HEK293 (cell line): ENCODE measurements around the gene VRK3.
"Not testable (repeated sequence)": the region's sequence is repeated elsewhere in the genome, so short reads cannot be mapped to it uniquely, and the experiment has no call there.

ENCODE experiments used
- CTCF ChIA-PET: fragments of 350-600 bp; formaldehyde crosslinking; extraction: SDS; loops from one replicate; lab custom pipeline; 2021; ENCODE audit warnings: antibody characterized with exemption; lab: Yijun Ruan, JAX
- POLR2A ChIA-PET: fragments of 300-600 bp; formaldehyde crosslinking; extraction: SDS; loops from one replicate; lab custom pipeline; 2020; ENCODE audit warnings: antibody characterized with exemption, inconsistent platforms; lab: Yijun Ruan, JAX
- H3K27ac ChIP-seq: fragments of 200-500 bp; sonication (Bioruptor generic); 2 replicates; pipeline ENCODE4 v1.5.1; 2014; ENCODE audit warnings: low read depth, low read length, control low read depth, inconsistent platforms; ENCODE audit errors: extremely low read depth
- H3K36me3 ChIP-seq, 2 experiments: fragments of 200-500 bp in 1 of 2; sonication (Bioruptor generic) in 1 of 2; 1 replicate in 1 of 2; 2 replicates in 1 of 2; pipeline ENCODE4 v1.5.1; 2014 to 2017; ENCODE audit warnings: inconsistent platforms in 2 of 2, low read length in 2 of 2; ENCODE audit not compliant: control insufficient read depth in 2 of 2, insufficient read depth in 1 of 2
- H3K4me1 ChIP-seq: fragments of 200-500 bp; sonication (Bioruptor generic); 2 replicates; pipeline ENCODE4 v1.5.1; 2014; ENCODE audit warnings: mild to moderate bottlenecking, low read length, inconsistent platforms; ENCODE audit not compliant: control insufficient read depth, insufficient read depth
- H3K4me3 ChIP-seq: 2 replicates; pipeline ENCODE4 v1.5.1; 2011; ENCODE audit warnings: low read depth, mild to moderate bottlenecking, control low read depth, low read length, moderate library complexity
- H3K9me3 ChIP-seq: fragments of 200-500 bp; sonication (Bioruptor generic); 2 replicates; pipeline ENCODE4 v1.5.1; 2014; ENCODE audit warnings: low read depth, low read length, inconsistent platforms; ENCODE audit not compliant: control insufficient read depth, insufficient read depth
- GLIS2 ChIP-seq: fragments of 450-650 bp; formaldehyde crosslinking; IDR thresholded peaks from 2 replicates; pipeline ENCODE4 v1.5.1; 2016; ENCODE audit warnings: missing biosample characterization, missing genetic modification characterization
- KLF7 ChIP-seq: fragments of 450-650 bp; formaldehyde crosslinking; IDR thresholded peaks from 2 replicates; pipeline ENCODE4 v1.5.1; 2016; ENCODE audit warnings: missing biosample characterization, missing genetic modification characterization, borderline replicate concordance
- KLF9 ChIP-seq: fragments of 450-650 bp; formaldehyde crosslinking; IDR thresholded peaks from 2 replicates; pipeline ENCODE4 v1.5.1; 2016; ENCODE audit warnings: missing biosample characterization, missing genetic modification characterization, low read depth
- SP3 ChIP-seq: fragments of 450-650 bp; formaldehyde crosslinking; IDR thresholded peaks from 2 replicates; pipeline ENCODE4 v1.5.1; 2016; ENCODE audit warnings: missing biosample characterization, missing genetic modification characterization
- WT1 ChIP-seq: fragments of 450-650 bp; formaldehyde crosslinking; IDR thresholded peaks from 2 replicates; pipeline ENCODE4 v1.5.1; 2016; ENCODE audit warnings: missing biosample characterization, missing genetic modification characterization
- YY2 ChIP-seq: fragments of 450-650 bp; formaldehyde crosslinking; IDR thresholded peaks from 2 replicates; pipeline ENCODE4 v1.5.1; 2016; ENCODE audit warnings: missing biosample characterization, missing genetic modification characterization
- ZBTB48 ChIP-seq: fragments of 450-650 bp; formaldehyde crosslinking; IDR thresholded peaks from 2 replicates; pipeline ENCODE4 v1.5.1; 2016; ENCODE audit warnings: missing biosample characterization, missing genetic modification characterization
- ZEB2 ChIP-seq: fragments of 450-650 bp; formaldehyde crosslinking; IDR thresholded peaks from 2 replicates; pipeline ENCODE4 v1.5.1; 2016; ENCODE audit warnings: missing biosample characterization, missing genetic modification characterization
- ZFP69B ChIP-seq: fragments of 450-650 bp; formaldehyde crosslinking; IDR thresholded peaks from 2 replicates; pipeline ENCODE4 v1.5.1; 2016; ENCODE audit warnings: missing biosample characterization, missing genetic modification characterization
- ZNF121 ChIP-seq: fragments of 450-650 bp; formaldehyde crosslinking; IDR thresholded peaks from 2 replicates; pipeline ENCODE4 v1.5.1; 2016; ENCODE audit warnings: missing biosample characterization, missing genetic modification characterization
- ZNF157 ChIP-seq: fragments of 450-650 bp; formaldehyde crosslinking; IDR thresholded peaks from 2 replicates; pipeline ENCODE4 v1.5.1; 2016; ENCODE audit warnings: missing biosample characterization, missing genetic modification characterization
- ZNF664 ChIP-seq: fragments of 450-650 bp; formaldehyde crosslinking; IDR thresholded peaks from 2 replicates; pipeline ENCODE4 v1.5.1; 2016; ENCODE audit warnings: missing biosample characterization, missing genetic modification characterization
- ZNF785 ChIP-seq: fragments of 450-650 bp; formaldehyde crosslinking; IDR thresholded peaks from 2 replicates; pipeline ENCODE4 v1.5.1; 2016; ENCODE audit warnings: missing biosample characterization, missing genetic modification characterization
- ZXDB ChIP-seq: fragments of 450-650 bp; formaldehyde crosslinking; IDR thresholded peaks from 2 replicates; pipeline ENCODE4 v1.5.1; 2016; ENCODE audit warnings: missing biosample characterization, missing genetic modification characterization
- TF ChIP-seq, protein P1 (sequence below): fragments of 450-650 bp; formaldehyde crosslinking; IDR thresholded peaks from 2 replicates; pipeline ENCODE4 v1.5.1; 2016; ENCODE audit warnings: missing biosample characterization, missing genetic modification characterization
- TF ChIP-seq, protein P2 (sequence below): fragments of 450-650 bp; formaldehyde crosslinking; IDR thresholded peaks from 2 replicates; pipeline ENCODE4 v1.5.1; 2016; ENCODE audit warnings: missing biosample characterization, missing genetic modification characterization
- TF ChIP-seq, protein P3 (sequence below): fragments of 450-650 bp; formaldehyde crosslinking; conservative IDR thresholded peaks from 2 replicates; pipeline ENCODE4 v1.5.1; 2016; ENCODE audit warnings: low read depth, missing biosample characterization, missing genetic modification characterization
- TF ChIP-seq, protein P4 (sequence below): fragments of 450-650 bp; formaldehyde crosslinking; IDR thresholded peaks from 2 replicates; pipeline ENCODE4 v1.5.1; 2016; ENCODE audit warnings: missing biosample characterization, missing genetic modification characterization

Gene VRK3

DNA sequence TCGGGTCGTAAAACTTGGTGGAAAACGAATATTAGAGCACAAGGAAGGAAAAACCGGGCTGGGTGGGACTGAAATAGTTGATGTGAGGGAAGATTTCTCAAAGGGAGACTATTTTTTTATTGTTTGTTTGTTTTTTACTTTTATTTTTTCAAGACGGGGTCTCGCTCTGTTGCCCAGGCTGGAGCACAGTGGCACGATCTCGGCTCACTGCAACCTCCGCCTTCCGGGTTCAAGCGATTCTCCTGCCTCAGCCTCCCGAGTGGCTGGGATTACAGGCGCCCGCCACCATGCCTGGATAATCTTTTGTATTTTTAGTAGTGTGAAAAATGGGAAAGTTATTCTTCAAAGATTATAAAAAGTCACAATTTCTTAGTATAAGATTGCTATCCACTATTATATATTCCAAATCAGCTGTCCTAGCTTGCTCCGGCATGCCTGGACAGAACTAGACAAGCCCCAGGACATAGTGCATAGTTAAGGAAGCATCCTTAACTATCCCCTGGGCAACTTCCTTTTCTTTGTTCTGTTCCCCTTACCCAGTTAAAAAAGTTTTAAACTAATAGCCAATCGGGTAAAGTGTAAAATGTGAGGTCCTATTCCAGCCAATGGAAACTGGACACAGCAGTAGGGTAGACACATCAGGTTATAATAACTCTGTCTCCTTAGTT is 26.2 kb upstream of the VRK3 start:
- CTCF ChIA-PET: interaction anchor here (0.6 to 1.4 kb wide), 3 partner anchors 9 to 33 kb away, joined by 3 to 6 read pairs (median 3); no protein-coding TSS in a partner anchor
- H3K4me3 ChIP-seq: peak overlapping the region; percentile 55
- H3K36me3 ChIP-seq: peaks cover 0 to 21% of the 10 kb centered on the region in 2 experiments; a peak in 1 of 3 replicates
- TF ChIP-seq, protein P1, sequence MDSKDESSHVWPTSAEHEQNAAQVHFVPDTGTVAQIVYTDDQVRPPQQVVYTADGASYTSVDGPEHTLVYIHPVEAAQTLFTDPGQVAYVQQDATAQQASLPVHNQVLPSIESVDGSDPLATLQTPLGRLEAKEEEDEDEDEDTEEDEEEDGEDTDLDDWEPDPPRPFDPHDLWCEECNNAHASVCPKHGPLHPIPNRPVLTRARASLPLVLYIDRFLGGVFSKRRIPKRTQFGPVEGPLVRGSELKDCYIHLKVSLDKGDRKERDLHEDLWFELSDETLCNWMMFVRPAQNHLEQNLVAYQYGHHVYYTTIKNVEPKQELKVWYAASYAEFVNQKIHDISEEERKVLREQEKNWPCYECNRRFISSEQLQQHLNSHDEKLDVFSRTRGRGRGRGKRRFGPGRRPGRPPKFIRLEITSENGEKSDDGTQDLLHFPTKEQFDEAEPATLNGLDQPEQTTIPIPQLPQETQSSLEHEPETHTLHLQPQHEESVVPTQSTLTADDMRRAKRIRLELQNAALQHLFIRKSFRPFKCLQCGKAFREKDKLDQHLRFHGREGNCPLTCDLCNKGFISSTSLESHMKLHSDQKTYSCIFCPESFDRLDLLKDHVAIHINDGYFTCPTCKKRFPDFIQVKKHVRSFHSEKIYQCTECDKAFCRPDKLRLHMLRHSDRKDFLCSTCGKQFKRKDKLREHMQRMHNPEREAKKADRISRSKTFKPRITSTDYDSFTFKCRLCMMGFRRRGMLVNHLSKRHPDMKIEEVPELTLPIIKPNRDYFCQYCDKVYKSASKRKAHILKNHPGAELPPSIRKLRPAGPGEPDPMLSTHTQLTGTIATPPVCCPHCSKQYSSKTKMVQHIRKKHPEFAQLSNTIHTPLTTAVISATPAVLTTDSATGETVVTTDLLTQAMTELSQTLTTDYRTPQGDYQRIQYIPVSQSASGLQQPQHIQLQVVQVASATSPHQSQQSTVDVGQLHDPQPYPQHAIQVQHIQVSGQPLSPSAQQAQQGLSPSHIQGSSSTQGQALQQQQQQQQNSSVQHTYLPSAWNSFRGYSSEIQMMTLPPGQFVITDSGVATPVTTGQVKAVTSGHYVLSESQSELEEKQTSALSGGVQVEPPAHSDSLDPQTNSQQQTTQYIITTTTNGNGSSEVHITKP (tag by site-specific recombination): peak; percentile 71
- TF ChIP-seq, protein P2, sequence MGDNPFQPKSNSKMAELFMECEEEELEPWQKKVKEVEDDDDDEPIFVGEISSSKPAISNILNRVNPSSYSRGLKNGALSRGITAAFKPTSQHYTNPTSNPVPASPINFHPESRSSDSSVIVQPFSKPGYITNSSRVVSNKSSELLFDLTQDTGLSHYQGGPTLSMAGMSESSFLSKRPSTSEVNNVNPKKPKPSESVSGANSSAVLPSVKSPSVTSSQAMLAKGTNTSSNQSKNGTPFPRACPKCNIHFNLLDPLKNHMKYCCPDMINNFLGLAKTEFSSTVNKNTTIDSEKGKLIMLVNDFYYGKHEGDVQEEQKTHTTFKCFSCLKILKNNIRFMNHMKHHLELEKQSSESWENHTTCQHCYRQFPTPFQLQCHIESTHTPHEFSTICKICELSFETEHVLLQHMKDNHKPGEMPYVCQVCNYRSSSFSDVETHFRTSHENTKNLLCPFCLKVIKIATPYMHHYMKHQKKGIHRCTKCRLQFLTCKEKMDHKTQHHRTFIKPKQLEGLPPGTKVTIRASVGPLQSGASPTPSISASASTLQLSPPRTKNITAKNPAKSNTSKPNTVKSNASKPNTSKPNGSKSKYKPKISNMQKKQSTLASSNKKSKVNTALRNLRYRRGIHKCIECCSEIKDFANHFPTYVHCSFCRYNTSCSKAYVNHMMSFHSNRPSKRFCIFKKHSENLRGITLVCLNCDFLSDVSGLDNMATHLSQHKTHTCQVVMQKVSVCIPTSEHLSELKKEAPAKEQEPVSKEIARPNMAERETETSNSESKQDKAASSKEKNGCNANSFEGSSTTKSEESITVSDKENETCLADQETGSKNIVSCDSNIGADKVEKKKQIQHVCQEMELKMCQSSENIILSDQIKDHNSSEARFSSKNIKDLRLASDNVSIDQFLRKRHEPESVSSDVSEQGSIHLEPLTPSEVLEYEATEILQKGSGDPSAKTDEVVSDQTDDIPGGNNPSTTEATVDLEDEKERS (tag by site-specific recombination): peak; percentile 77; the same call in 1 of the 2 replicates
- TF ChIP-seq ZNF121 (peak; percentile 99), ZNF664 (tag by site-specific recombination) (0 out of 2 replicates have a peak, but pooled peaks have one; percentile 12)
- TF ChIP-seq, all 188 proteins: peak for 4; not testable (repeated sequence) for 184
- not testable (repeated sequence) for H3K9me3 ChIP-seq, H3K27ac ChIP-seq, H3K4me1 ChIP-seq
- POLR2A ChIA-PET: interaction anchor here (0.6 to 2.6 kb wide), 4 partner anchors 15 to 122 kb away, joined by 3 to 12 read pairs (median 4); partner anchors contain the start of genes ATF5, NUP62 and ZNF473

DNA sequence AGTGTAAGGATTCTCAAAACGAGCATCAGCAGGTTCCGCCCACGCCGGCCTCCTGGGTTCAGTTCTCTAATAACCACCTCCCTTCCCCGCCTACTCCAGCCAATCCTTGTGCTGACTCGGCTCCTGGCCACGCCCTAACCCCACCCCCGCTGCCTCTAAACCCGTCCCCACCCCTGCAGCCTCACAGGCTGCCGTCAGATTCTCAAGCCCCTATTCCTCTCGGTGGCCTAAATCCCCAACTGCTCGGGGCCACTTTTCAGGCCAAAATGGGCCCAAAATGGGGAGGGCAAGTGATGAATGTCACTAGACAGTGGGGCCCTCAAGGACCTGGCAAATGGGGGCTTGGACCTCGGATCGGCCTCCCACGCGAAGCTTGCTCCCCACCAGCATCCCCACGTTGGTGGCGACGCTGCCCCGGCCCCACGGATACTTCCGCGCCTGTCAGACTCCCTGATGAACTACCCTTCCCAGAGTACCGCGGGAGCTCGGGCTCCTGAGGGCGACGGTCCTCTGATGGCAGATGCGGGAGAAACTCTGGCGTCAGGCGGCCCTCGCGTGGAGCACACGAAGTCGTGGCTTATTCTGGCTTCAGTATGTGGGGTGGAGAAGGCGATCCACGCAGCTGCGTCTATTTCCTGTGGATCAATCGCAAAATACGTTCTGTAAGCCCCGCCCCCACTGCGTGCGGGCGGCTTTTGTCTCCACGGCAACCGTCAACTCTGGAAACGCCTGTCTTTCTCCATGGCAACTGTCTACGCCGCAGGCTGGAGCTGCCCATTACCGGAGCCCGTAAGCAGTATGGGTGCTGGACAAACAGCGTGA is 25.4 kb upstream of the VRK3 start:
- ChIA-PET CTCF (interaction anchor here (0.6 to 1.4 kb wide), 3 partner anchors 8 to 34 kb away, joined by 3 to 6 read pairs (median 4); no protein-coding TSS in a partner anchor), POLR2A (interaction anchor here (0.6 to 2.6 kb wide), 4 partner anchors 15 to 121 kb away, joined by 3 to 12 read pairs (median 4); partner anchors contain the start of genes ATF5, NUP62 and ZNF473)
- Histone ChIP-seq H3K27ac (no peak overlapping the region), H3K36me3 (peaks cover 0 to 28% of the 10 kb centered on the region in 2 experiments; a peak in 1 of 3 replicates), H3K4me1 (no peaks in the 10 kb centered on the region), H3K9me3 (no peaks in the 10 kb centered on the region), H3K4me3 (peak overlapping the region; percentile 55)
- peak; percentile 78 for TF ChIP-seq ZXDB (tag by site-specific recombination)
- no peak for TF ChIP-seq YY2 (tag by site-specific recombination)
- peak; percentile 67; the same call in 1 of the 2 replicates for TF ChIP-seq SP3 (tag by site-specific recombination)
- TF ChIP-seq, protein P3, sequence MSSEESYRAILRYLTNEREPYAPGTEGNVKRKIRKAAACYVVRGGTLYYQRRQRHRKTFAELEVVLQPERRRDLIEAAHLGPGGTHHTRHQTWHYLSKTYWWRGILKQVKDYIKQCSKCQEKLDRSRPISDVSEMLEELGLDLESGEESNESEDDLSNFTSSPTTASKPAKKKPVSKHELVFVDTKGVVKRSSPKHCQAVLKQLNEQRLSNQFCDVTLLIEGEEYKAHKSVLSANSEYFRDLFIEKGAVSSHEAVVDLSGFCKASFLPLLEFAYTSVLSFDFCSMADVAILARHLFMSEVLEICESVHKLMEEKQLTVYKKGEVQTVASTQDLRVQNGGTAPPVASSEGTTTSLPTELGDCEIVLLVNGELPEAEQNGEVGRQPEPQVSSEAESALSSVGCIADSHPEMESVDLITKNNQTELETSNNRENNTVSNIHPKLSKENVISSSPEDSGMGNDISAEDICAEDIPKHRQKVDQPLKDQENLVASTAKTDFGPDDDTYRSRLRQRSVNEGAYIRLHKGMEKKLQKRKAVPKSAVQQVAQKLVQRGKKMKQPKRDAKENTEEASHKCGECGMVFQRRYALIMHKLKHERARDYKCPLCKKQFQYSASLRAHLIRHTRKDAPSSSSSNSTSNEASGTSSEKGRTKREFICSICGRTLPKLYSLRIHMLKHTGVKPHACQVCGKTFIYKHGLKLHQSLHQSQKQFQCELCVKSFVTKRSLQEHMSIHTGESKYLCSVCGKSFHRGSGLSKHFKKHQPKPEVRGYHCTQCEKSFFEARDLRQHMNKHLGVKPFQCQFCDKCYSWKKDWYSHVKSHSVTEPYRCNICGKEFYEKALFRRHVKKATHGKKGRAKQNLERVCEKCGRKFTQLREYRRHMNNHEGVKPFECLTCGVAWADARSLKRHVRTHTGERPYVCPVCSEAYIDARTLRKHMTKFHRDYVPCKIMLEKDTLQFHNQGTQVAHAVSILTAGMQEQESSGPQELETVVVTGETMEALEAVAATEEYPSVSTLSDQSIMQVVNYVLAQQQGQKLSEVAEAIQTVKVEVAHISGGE (tag by site-specific recombination): peak; percentile 41; the same call in 1 of the 2 replicates
- TF ChIP-seq KLF7: no peak
- TF ChIP-seq GLIS2 (tag by site-specific recombination): peak; percentile 97
- no peak for TF ChIP-seq WT1 (tag by site-specific recombination)
- peak; percentile 67; the same call in 1 of the 2 replicates for TF ChIP-seq ZEB2 (tag by site-specific recombination)
- TF ChIP-seq ZBTB48 (tag by site-specific recombination): peak; percentile 77
- TF ChIP-seq KLF9: peak; percentile 56
- 0 out of 2 replicates have a peak, but pooled peaks have one; percentile 66 for TF ChIP-seq ZNF785
- TF ChIP-seq, protein P4, sequence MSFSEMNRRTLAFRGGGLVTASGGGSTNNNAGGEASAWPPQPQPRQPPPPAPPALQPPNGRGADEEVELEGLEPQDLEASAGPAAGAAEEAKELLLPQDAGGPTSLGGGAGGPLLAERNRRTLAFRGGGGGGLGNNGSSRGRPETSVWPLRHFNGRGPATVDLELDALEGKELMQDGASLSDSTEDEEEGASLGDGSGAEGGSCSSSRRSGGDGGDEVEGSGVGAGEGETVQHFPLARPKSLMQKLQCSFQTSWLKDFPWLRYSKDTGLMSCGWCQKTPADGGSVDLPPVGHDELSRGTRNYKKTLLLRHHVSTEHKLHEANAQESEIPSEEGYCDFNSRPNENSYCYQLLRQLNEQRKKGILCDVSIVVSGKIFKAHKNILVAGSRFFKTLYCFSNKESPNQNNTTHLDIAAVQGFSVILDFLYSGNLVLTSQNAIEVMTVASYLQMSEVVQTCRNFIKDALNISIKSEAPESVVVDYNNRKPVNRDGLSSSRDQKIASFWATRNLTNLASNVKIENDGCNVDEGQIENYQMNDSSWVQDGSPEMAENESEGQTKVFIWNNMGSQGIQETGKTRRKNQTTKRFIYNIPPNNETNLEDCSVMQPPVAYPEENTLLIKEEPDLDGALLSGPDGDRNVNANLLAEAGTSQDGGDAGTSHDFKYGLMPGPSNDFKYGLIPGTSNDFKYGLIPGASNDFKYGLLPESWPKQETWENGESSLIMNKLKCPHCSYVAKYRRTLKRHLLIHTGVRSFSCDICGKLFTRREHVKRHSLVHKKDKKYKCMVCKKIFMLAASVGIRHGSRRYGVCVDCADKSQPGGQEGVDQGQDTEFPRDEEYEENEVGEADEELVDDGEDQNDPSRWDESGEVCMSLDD: peak; percentile 88
- no peak for TF ChIP-seq ZNF157 (tag by site-specific recombination)
- peak; percentile 61; the same call in 1 of the 2 replicates for TF ChIP-seq ZFP69B (tag by site-specific recombination)
